Hepatocyte (in vitro differentiated cells): ENCODE results near the gene CDKN2A. TPM values are rescaled to one million over a fixed set of nuclear protein-coding genes. Genes with fewer than 3 reads are reported as not detected.

ENCODE experiments used
- DNase-seq: peaks from one replicate; pipeline ENCODE4 v3.0.0-alpha.2; 2016; ENCODE audit warnings: low spot score
- H2AFZ ChIP-seq: fragments of 200-600 bp; sonication (generic); 2 replicates; pipeline ENCODE4 v1.6.0; 2016; ENCODE audit warnings: antibody characterized with exemption, mild to moderate bottlenecking
- H3K27ac ChIP-seq: fragments of 200-600 bp; sonication (generic); 2 replicates; pipeline ENCODE4 v1.5.1; 2016; ENCODE audit warnings: mild to moderate bottlenecking
- H3K27me3 ChIP-seq: fragments of 200-600 bp; sonication (generic); 2 replicates; pipeline ENCODE4 v1.6.1; 2016
- H3K36me3 ChIP-seq: fragments of 200-600 bp; sonication (generic); replicated peaks from 2 replicates; pipeline ENCODE4 v1.5.1; 2016; ENCODE audit warnings: low read depth; ENCODE audit not compliant: insufficient read depth
- H3K4me1 ChIP-seq: fragments of 200-600 bp; sonication (generic); 2 replicates; pipeline ENCODE4 v1.5.1; 2016; ENCODE audit warnings: mild to moderate bottlenecking, moderate library complexity; ENCODE audit not compliant: insufficient read depth
- H3K4me2 ChIP-seq: fragments of 200-600 bp; sonication (generic); 2 replicates; pipeline ENCODE4 v1.6.0; 2016
- H3K4me3 ChIP-seq: fragments of 200-600 bp; sonication (generic); 2 replicates; pipeline ENCODE4 v1.5.1; 2016; ENCODE audit warnings: mild to moderate bottlenecking
- H3K79me2 ChIP-seq: fragments of 200-600 bp; sonication (generic); 2 replicates; pipeline ENCODE4 v1.6.0; 2017; ENCODE audit warnings: mild to moderate bottlenecking
- H3K9me2 ChIP-seq: fragments of 200-600 bp; sonication (generic); replicated peaks from 2 replicates; pipeline ENCODE4 v1.6.0; 2017; ENCODE audit warnings: mild to moderate bottlenecking; ENCODE audit not compliant: insufficient read depth
- H3K9me3 ChIP-seq: fragments of 200-600 bp; sonication (generic); 2 replicates; pipeline ENCODE4 v1.5.1; 2016; ENCODE audit warnings: low read depth, mild to moderate bottlenecking
- H4K20me1 ChIP-seq: fragments of 200-600 bp; sonication (generic); 2 replicates; pipeline ENCODE4 v1.6.0; 2016; ENCODE audit warnings: mild to moderate bottlenecking; ENCODE audit not compliant: insufficient read depth, poor library complexity, severe bottlenecking
- EZH2 ChIP-seq: fragments of 200-600 bp; sonication (generic); IDR thresholded peaks from 2 replicates; pipeline ENCODE4 v1.6.1; 2016; ENCODE audit warnings: antibody characterized with exemption, mild to moderate bottlenecking, borderline replicate concordance
- EZH2phosphoT487 ChIP-seq: fragments of 200-600 bp; sonication (generic); IDR thresholded peaks from one replicate; pipeline ENCODE4 v1.6.1; 2018; ENCODE audit warnings: antibody characterized with exemption, mild to moderate bottlenecking, low read depth, moderate library complexity; ENCODE audit not compliant: unreplicated experiment, severe bottlenecking
- whole genome bisulfite sequencing: methylation state at CpG from one replicate; pipeline ENCODE4 v1.1.6; 2016; ENCODE audit warnings: low lambda C conversion rate; ENCODE audit errors: missing lambda C conversion rate; 5-methylcytosine and 5-hydroxymethylcytosine counted together
- polyA plus RNA-seq: library from polyadenylated mRNA; unstranded; fragments of >200 nt; fragmentation: Nextera tagmentation; extraction: Ambion mirVana; gene quantifications from 2 replicates; pipeline ENCODE4 v1.2.1, GENCODE V29; 2016
- total RNA-seq: library from RNA; depleted of rRNA; stranded (reverse); fragments of >200 nt; gene quantifications from 2 replicates; pipeline ENCODE4 v1.2.3, GENCODE V29; 2014
- TF ChIP-seq, protein P1 (sequence below): fragments of 200-600 bp; sonication (generic); IDR thresholded peaks from 2 replicates; pipeline ENCODE4 v1.5.1; 2016; ENCODE audit warnings: antibody characterized with exemption, mild to moderate bottlenecking; ENCODE audit not compliant: poor library complexity

Gene CDKN2A
- total and polyA plus RNA-seq, 2 experiments from 2014 or later = 0.90 to 2.9 TPM

DNA sequence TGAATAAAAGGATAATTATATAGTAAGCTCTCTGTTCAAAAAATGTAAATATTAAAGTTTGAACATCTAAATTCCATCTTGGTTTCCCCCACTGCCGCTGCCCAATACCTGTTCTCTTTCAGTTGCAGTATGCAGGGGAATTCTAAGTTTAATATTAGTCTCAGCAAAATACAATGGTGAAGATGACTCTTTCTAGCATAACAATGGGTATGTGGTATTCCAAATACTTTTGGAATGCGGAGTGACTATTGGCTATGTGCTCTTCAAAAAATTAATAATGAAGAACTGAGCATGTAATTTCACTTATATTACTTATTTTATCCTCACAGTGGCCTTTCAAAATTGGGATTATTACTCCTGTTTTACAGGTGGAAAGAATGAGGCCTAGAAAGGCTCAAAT lies 3.8 kb upstream of the CDKN2A start:
- no peaks in the 10 kb centered on the region for H3K4me1 ChIP-seq
- 63% methylated on average over 2 of the region's 2 CpGs for WGBS
- H3K9me2 ChIP-seq = no peaks in the 10 kb centered on the region
- H3K36me3 ChIP-seq = no peaks in the 10 kb centered on the region
- peaks cover 91% of the 10 kb centered on the region for H3K27me3 ChIP-seq
- no peak overlapping the region for H3K4me2 ChIP-seq
- H3K27ac ChIP-seq = no peak overlapping the region
- no peak overlapping the region for H2AFZ ChIP-seq
- H3K4me3 ChIP-seq = no peak overlapping the region
- no peaks in the 10 kb centered on the region for H4K20me1 ChIP-seq
- H3K9me3 ChIP-seq = no peaks in the 10 kb centered on the region
- TF ChIP-seq, protein P1, sequence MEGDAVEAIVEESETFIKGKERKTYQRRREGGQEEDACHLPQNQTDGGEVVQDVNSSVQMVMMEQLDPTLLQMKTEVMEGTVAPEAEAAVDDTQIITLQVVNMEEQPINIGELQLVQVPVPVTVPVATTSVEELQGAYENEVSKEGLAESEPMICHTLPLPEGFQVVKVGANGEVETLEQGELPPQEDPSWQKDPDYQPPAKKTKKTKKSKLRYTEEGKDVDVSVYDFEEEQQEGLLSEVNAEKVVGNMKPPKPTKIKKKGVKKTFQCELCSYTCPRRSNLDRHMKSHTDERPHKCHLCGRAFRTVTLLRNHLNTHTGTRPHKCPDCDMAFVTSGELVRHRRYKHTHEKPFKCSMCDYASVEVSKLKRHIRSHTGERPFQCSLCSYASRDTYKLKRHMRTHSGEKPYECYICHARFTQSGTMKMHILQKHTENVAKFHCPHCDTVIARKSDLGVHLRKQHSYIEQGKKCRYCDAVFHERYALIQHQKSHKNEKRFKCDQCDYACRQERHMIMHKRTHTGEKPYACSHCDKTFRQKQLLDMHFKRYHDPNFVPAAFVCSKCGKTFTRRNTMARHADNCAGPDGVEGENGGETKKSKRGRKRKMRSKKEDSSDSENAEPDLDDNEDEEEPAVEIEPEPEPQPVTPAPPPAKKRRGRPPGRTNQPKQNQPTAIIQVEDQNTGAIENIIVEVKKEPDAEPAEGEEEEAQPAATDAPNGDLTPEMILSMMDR = no peak
- TF ChIP-seq EZH2phosphoT487 (no peak), EZH2 (no peak)
- H3K79me2 ChIP-seq = no peaks in the 10 kb centered on the region
- DNase-seq = no peak

DNA sequence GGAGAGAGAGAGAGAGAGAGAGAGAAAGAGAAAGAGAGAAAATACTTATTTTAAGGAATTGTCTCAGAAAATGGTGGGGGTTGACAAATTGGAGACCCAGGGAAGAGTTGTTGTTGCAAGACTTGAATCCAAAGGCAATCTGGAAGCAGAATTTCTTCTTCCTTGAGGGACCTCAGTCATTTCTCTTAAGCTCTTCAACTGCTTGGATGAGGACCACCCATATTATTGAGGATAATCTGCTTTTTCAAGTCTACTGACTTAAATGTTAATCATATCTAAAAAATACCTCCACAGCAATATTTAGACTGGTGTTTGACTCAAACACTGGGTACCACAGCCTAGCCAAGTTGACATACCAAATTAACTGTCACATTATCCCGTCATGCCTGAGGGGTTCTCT lies 3.3 kb upstream of the CDKN2A start:
- Histone ChIP-seq H3K4me3 (no peak overlapping the region), H3K4me1 (no peaks in the 10 kb centered on the region), H3K9me3 (no peaks in the 10 kb centered on the region), H3K4me2 (no peak overlapping the region), H3K9me2 (no peaks in the 10 kb centered on the region), H3K36me3 (no peaks in the 10 kb centered on the region), H3K79me2 (no peaks in the 10 kb centered on the region), H3K27ac (no peak overlapping the region), H4K20me1 (no peaks in the 10 kb centered on the region), H2AFZ (no peak overlapping the region), H3K27me3 (peaks cover 90% of the 10 kb centered on the region)
- TF ChIP-seq, protein P1 = no peak
- TF ChIP-seq EZH2phosphoT487 (no peak), EZH2 (no peak)
- 67% methylated on average over 1 of the region's 1 CpG for WGBS
- no peak for DNase-seq

- no peaks in the 10 kb centered on the region for H3K9me2 ChIP-seq
- H3K4me2 ChIP-seq = no peak overlapping the region
- DNase-seq = no peak
- no peaks in the 10 kb centered on the region for H3K36me3 ChIP-seq
- H3K9me3 ChIP-seq = no peaks in the 10 kb centered on the region
- H3K27ac ChIP-seq = no peak overlapping the region
- H3K79me2 ChIP-seq = no peaks in the 10 kb centered on the region
- no peaks in the 10 kb centered on the region for H3K4me1 ChIP-seq
- WGBS = 39% methylated on average over 5 of the region's 5 CpGs
- H4K20me1 ChIP-seq = no peaks in the 10 kb centered on the region
- H3K4me3 ChIP-seq = no peak overlapping the region
- H3K27me3 ChIP-seq = peaks cover 89% of the 10 kb centered on the region
- H2AFZ ChIP-seq = no peak overlapping the region
- TF ChIP-seq EZH2 = no peak
Measured at GRCh38 chr9:21996858-21997257, 2.7 kb upstream of the CDKN2A start.

- Histone ChIP-seq H3K27ac (no peak overlapping the region), H3K9me2 (no peaks in the 10 kb centered on the region), H3K9me3 (no peaks in the 10 kb centered on the region), H3K79me2 (no peaks in the 10 kb centered on the region), H2AFZ (no peak overlapping the region), H3K36me3 (no peaks in the 10 kb centered on the region), H3K4me1 (no peaks in the 10 kb centered on the region), H4K20me1 (no peaks in the 10 kb centered on the region), H3K27me3 (peaks cover 89% of the 10 kb centered on the region), H3K4me3 (no peak overlapping the region), H3K4me2 (no peak overlapping the region)
- WGBS = 17% methylated on average over 9 of the region's 9 CpGs
- no peak for DNase-seq
- no peak for TF ChIP-seq EZH2
- no peak for TF ChIP-seq EZH2phosphoT487
- TF ChIP-seq, protein P1 = no peak
Measured at GRCh38 chr9:21996438-21996837, 2.2 kb upstream of the CDKN2A start.
